Loucy (cell line): ENCODE data around the gene ANAPC4.

Experiments used
- H2AFZ ChIP-seq: fragments of 200-600 bp; sonication (generic); 2 replicates; pipeline ENCODE4 v1.6.0; 2016; ENCODE audit warnings: antibody characterized with exemption, mild to moderate bottlenecking, low read length, moderate library complexity
- H3F3A ChIP-seq: fragments of 200-600 bp; 2 replicates; pipeline ENCODE4 v1.6.0; 2016; ENCODE audit warnings: antibody characterized with exemption, low read depth, mild to moderate bottlenecking
- H3K27me3 ChIP-seq: fragments of 200-600 bp; sonication (generic); 2 replicates; pipeline ENCODE4 v1.6.1; 2014; ENCODE audit warnings: low read length, mild to moderate bottlenecking; ENCODE audit not compliant: insufficient read depth, poor library complexity, severe bottlenecking
- H3K36me3 ChIP-seq: fragments of 200-600 bp; sonication (generic); 2 replicates; pipeline ENCODE4 v1.6.1; 2016; ENCODE audit warnings: low read length; ENCODE audit not compliant: insufficient read depth
- H3K4me1 ChIP-seq: fragments of 200-600 bp; sonication (generic); 2 replicates; pipeline ENCODE4 v1.5.1; 2014; ENCODE audit warnings: low read length, mild to moderate bottlenecking; ENCODE audit not compliant: insufficient read depth, poor library complexity, severe bottlenecking
- H3K4me2 ChIP-seq: fragments of 200-600 bp; sonication (generic); 2 replicates; pipeline ENCODE4 v1.6.0; 2014; ENCODE audit warnings: antibody characterized with exemption, low read length, low read depth, mild to moderate bottlenecking; ENCODE audit not compliant: poor library complexity, severe bottlenecking
- H3K4me3 ChIP-seq: fragments of 200-600 bp; sonication (generic); 2 replicates; pipeline ENCODE4 v1.5.1; 2014; ENCODE audit warnings: low read length, mild to moderate bottlenecking, mixed read lengths; ENCODE audit not compliant: poor library complexity, severe bottlenecking
- H3K79me2 ChIP-seq: fragments of 200-600 bp; sonication (generic); 2 replicates; pipeline ENCODE4 v1.6.1; 2014; ENCODE audit warnings: low read length; ENCODE audit not compliant: insufficient read depth
- H3K9ac ChIP-seq: fragments of 200-600 bp; sonication (generic); 2 replicates; pipeline ENCODE4 v1.6.0; 2014; ENCODE audit warnings: mild to moderate bottlenecking, low read depth, low read length, moderate library complexity; ENCODE audit not compliant: poor library complexity, severe bottlenecking
- H3K9me2 ChIP-seq: fragments of 200-600 bp; sonication (generic); replicated peaks from 2 replicates; pipeline ENCODE4 v1.6.1; 2016; ENCODE audit warnings: low read depth, low read length, mixed read lengths
- H3K9me3 ChIP-seq: fragments of 200-600 bp; sonication (generic); 2 replicates; pipeline ENCODE4 v1.6.1; 2014; ENCODE audit warnings: mild to moderate bottlenecking, antibody characterized with exemption, low read length, low read depth; ENCODE audit not compliant: insufficient read depth
- H4K20me1 ChIP-seq: fragments of 200-600 bp; sonication (generic); 2 replicates; pipeline ENCODE4 v1.6.0; 2014; ENCODE audit warnings: antibody characterized with exemption, low read length, mild to moderate bottlenecking; ENCODE audit not compliant: insufficient read depth, poor library complexity, severe bottlenecking
- CTCF ChIP-seq: fragments of 200-600 bp; sonication (generic); conservative IDR thresholded peaks from 2 replicates; pipeline ENCODE4 v1.5.1; 2014; ENCODE audit warnings: mild to moderate bottlenecking, antibody characterized with exemption, low read length
- EZH2phosphoT487 ChIP-seq: fragments of 200-600 bp; IDR thresholded peaks from 2 replicates; pipeline ENCODE4 v1.6.1; 2018; ENCODE audit warnings: antibody characterized with exemption, mild to moderate bottlenecking, moderate library complexity, borderline replicate concordance

ANAPC4 gene

GRCh38 chr4:25386926-25387325, 9.9 kb downstream of the ANAPC4 start:
- Histone ChIP-seq H2AFZ (no peak overlapping the region), H3K4me2 (no peak overlapping the region), H3K4me3 (no peak overlapping the region), H3K9me2 (no peaks in the 10 kb centered on the region), H3K27me3 (no peaks in the 10 kb centered on the region), H3K9ac (no peak overlapping the region), H3F3A (no peaks in the 10 kb centered on the region), H3K9me3 (no peaks in the 10 kb centered on the region), H3K79me2 (no peaks in the 10 kb centered on the region), H3K4me1 (no peaks in the 10 kb centered on the region), H4K20me1 (no peaks in the 10 kb centered on the region), H3K36me3 (peaks cover 23% of the 10 kb centered on the region)
- TF ChIP-seq CTCF (no peak), EZH2phosphoT487 (no peak)

GRCh38 chr4:25397305-25397704, 20.2 kb downstream of the ANAPC4 start:
- Histone ChIP-seq H3K36me3 (peaks cover 60% of the 10 kb centered on the region), H3K9me3 (no peaks in the 10 kb centered on the region; the same call in 1 of the 2 replicates), H3K9ac (no peak overlapping the region), H2AFZ (no peak overlapping the region), H3K79me2 (no peaks in the 10 kb centered on the region), H3K4me1 (no peaks in the 10 kb centered on the region), H3K9me2 (no peaks in the 10 kb centered on the region), H3K4me3 (no peak overlapping the region), H3K4me2 (no peak overlapping the region), H3F3A (no peaks in the 10 kb centered on the region), H4K20me1 (no peaks in the 10 kb centered on the region), H3K27me3 (no peaks in the 10 kb centered on the region)
- TF ChIP-seq EZH2phosphoT487 (no peak), CTCF (no peak)

GRCh38 chr4:25399510-25399909, 22.4 kb downstream of the ANAPC4 start:
- no peaks in the 10 kb centered on the region for H3K4me1 ChIP-seq
- H3K9ac ChIP-seq = no peak overlapping the region
- no peak overlapping the region for H3K4me3 ChIP-seq
- no peaks in the 10 kb centered on the region for H4K20me1 ChIP-seq
- H3K36me3 ChIP-seq = peaks cover 52% of the 10 kb centered on the region; the same call in 1 of the 2 replicates
- no peaks in the 10 kb centered on the region; the same call in 1 of the 2 replicates for H3K9me3 ChIP-seq
- H3K79me2 ChIP-seq = no peaks in the 10 kb centered on the region
- H3K27me3 ChIP-seq = no peaks in the 10 kb centered on the region
- TF ChIP-seq CTCF = no peak
- TF ChIP-seq EZH2phosphoT487 = no peak
- no peak overlapping the region for H2AFZ ChIP-seq
- H3K4me2 ChIP-seq = no peak overlapping the region
- no peaks in the 10 kb centered on the region for H3K9me2 ChIP-seq
- no peaks in the 10 kb centered on the region for H3F3A ChIP-seq
